Right renal cortex interstitium (tissue), 3 donors: ENCODE results near the gene DCLRE1B. TPM values are rescaled to one million over a fixed set of nuclear protein-coding genes. Genes with fewer than 3 reads are reported as not detected.

Experiments
- DNase-seq, 3 donors: peaks; one replicate each; pipeline ENCODE4 v3.0.0-alpha.2; 2013; ENCODE audit warnings: low read depth in 3 of 3, low spot score in 2 of 3
- polyA plus RNA-seq, 3 donors: library from polyadenylated mRNA; unstranded; fragments of 120-200 nt; gene quantifications; one replicate each; pipeline ENCODE4 v1.2.1, GENCODE V29; 2013; ENCODE audit not compliant: insufficient read length in 3 of 3

DCLRE1B gene
- polyA plus RNA-seq = 10 to 100 TPM; 10.4 to 11.2 (median 10.8) TPM

GRCh38 chr1:113904674-113905434 is at the start of gene DCLRE1B, which contains the start of gene AP4B1:
Gene DCLRE1B (plus strand): TSS chr1:113905326. CDS start chr1:113905587, 261 bp downstream.
Gene AP4B1 (minus strand): TSS chr1:113904799. CDS start chr1:113904717, 82 bp downstream.
- DNase-seq = peak; percentile 98 to 99 (median 99)

- DNase-seq = no peak
These were observed 49.3 kb upstream of the DCLRE1B start for GRCh38 chr1:113855630-113856400.

DNA sequence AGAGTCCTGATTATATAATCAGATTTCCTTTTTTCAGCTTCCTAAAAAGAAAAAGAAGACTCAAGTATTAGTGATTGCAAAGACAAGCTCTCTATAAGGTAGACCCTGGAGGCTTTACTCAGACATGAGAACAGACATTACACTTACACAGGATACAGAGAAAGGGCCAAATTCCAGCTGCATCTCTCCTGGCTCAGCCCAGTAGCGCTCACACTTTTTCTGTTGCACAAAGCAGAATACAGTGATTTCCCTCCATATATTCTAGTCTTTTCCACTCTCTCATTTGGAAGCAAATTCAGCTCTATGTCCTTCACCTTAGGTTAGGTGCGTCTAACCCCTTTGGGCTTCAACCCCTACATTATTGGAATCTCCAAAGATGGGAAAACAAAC is 48.7 kb upstream of the DCLRE1B start:
- DNase-seq = no peak

DNA sequence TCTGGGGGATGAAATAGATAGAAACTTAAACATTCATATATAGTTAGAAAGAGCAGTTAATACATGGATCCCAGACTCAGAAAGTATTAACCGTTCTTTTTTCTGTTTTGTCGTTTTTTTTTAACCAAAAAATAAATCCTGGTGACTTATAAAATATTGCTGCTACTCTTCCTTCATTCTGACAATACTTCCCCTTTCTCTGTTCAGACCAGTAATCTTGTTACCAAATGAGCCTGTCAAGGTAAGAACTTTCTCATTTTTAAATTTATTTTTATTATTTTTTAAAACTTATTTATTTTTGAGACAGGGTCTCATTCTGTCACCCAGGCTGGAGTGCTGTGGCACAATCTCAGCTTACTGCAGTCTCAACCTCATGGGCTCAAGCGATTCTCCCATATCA is 47.4 kb upstream of the DCLRE1B start:
- DNase-seq = no peak

- no peak for DNase-seq
These were observed 46.7 kb upstream of the DCLRE1B start for GRCh38 chr1:113858418-113858817.

DNA sequence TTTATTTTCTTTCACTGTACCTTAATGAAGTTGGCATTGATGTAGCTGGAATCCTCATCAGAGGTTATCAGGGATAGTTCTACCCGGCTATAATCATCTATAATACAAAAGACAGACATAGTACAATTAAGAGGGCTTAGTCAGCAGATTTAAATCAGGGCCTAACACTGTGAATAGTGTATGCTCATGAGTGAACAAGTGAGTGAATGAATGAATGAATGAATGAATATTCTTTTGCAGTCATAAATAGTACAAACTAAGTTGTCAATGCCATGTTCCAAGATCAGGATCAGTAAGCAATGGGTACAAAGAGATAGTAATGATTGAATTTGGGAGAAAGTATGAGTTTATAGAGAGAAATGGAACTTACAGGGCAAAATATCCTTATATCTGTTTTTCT is 46.1 kb upstream of the DCLRE1B start:
- no peak for DNase-seq

GRCh38 chr1:113859478-113860175 is 45.5 kb upstream of the DCLRE1B start:
- DNase-seq = no peak

DNA sequence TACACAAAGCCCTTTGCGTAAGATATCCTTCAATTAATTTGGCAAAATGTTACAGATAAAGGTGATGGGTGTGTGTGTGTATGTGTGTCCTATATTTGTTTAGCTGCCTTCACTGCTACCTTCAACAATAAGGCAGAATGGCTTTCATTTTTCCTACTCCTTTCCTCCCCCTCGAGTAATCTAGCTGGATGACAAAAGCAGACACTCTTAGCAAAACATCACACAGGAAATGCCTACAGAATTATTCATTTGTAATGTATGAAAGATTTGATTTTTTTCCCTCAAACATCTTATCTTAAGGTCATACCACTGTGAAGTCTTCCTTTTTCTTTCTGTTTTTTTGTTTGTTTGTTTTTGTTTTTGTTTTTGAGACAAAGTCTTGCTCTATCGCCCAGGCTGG is 44.2 kb upstream of the DCLRE1B start:
- DNase-seq = no peak

- DNase-seq = no peak
These were observed 43.5 kb upstream of the DCLRE1B start for GRCh38 chr1:113861641-113862040.

- no peak for DNase-seq
These were observed 36.6 kb upstream of the DCLRE1B start for GRCh38 chr1:113868387-113869083.

GRCh38 chr1:113870778-113871177 is 34.3 kb upstream of the DCLRE1B start:
- DNase-seq = no peak

- no peak for DNase-seq
These were observed 33.5 kb upstream of the DCLRE1B start, which contains the start of gene PTPN22 for GRCh38 chr1:113871597-113872113. Gene PTPN22 (minus strand): TSS chr1:113871712.

DNA sequence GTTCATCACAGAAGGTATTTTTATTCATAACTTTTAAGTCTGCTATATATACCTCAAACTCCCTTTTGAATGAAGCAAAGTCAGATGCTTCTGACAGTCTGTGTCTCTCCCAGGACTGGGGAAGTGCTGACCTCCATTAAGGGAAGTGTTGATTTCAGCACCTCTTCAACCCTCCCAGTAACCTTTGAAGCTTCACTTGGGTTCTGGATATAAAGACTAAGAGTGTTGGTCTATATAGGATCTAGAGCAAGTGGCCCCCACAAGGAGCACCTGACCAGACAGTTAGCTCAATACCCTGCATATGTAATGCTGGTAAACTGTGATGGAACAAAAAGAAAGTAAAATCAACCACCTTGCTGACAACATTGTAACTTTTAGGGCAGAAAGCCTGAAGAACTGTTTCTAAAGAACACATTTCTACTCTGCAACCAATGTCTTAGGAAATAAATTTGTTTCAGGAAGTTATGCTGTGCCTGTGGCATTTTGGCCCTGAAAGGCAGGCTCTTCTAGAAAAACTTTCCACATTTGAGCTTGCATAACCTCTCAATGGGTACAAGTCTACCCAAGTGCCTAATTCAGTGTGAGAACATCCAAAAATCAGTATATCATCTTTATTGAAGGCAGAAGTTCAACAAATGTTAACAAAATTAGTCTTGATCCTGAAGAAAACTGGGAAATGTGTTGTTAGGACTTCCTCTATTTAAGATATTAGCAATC is 32.7 kb upstream of the DCLRE1B start:
- no peak for DNase-seq

GRCh38 chr1:113874012-113874879 is 30.9 kb upstream of the DCLRE1B start:
- DNase-seq = no peak

GRCh38 chr1:113875714-113876113 is 29.4 kb upstream of the DCLRE1B start:
- no peak for DNase-seq

GRCh38 chr1:113876176-113876575 is 28.9 kb upstream of the DCLRE1B start:
- no peak for DNase-seq

DNA sequence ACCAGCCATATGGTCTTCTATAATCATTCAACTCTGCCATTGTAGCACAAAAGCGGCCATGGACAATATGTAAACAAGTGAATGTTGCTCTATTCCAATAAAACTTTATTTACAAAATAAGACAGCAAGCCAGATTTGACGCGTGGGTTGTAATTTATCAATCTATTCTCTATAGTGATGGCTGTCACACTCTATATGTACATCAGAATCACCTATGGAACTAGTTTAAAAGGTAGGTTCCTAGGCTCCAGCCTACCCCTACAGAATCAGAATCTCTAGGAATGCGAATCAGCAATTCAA is 25.4 kb upstream of the DCLRE1B start:
- no peak for DNase-seq

DNA sequence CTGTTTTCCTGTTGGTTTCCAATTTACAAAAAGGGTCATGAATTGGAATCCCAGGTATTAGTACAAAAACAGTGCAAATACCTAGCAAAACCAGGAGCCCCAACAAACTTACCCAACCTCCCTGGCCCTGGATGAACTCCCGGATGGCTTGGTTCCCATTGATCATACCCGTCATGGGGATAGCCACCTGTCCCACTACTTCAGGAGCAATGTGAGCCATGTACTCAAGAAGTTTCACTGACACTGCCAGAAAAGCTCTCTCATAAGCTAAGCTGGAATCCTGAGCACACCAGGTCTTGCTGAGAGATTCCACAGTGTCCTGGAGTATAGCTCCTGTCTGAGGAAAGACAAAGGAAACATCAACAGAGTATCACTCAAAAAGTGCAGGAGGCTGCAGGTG is 23.5 kb upstream of the DCLRE1B start:
- DNase-seq = no peak
